Ascending aorta (tissue), 2 donors: ENCODE results near the gene ARID1B. TPM values are rescaled to one million over a fixed set of nuclear protein-coding genes. Genes with fewer than 3 reads are reported as not detected.

Experiments
- DNase-seq, 2 donors: peaks; one replicate each; pipeline ENCODE4 v3.0.0-alpha.2; 2019; ENCODE audit warnings: low spot score in 2 of 2
- H3K27ac ChIP-seq, 2 donors: fragments of 200-600 bp; sonication (generic); one replicate each; pipeline ENCODE4 v1.5.1; 2016 to 2017; ENCODE audit warnings: mild to moderate bottlenecking in 1 of 2
- H3K27me3 ChIP-seq: fragments of 200-600 bp; sonication (generic); one replicate; pipeline ENCODE4 v1.5.1; 2017
- H3K36me3 ChIP-seq, 2 donors: fragments of 200-600 bp; sonication (generic); one replicate each; pipeline ENCODE4 v1.5.1; 2016
- H3K4me1 ChIP-seq, 2 donors: fragments of 200-600 bp; sonication (generic); one replicate each; pipeline ENCODE4 v1.5.1; 2016 to 2017; ENCODE audit warnings: mild to moderate bottlenecking in 1 of 2
- H3K4me3 ChIP-seq, 2 donors: fragments of 200-600 bp; sonication (generic); one replicate each; pipeline ENCODE4 v1.5.1; 2016 to 2017; ENCODE audit warnings: mild to moderate bottlenecking in 1 of 2
- H3K9me3 ChIP-seq, 2 donors: fragments of 200-600 bp; sonication (generic); one replicate each; pipeline ENCODE4 v1.5.1; 2016
- intact Hi-C: fragments of 100-400 bp; cut with DNase I; formaldehyde crosslinking; loops from one replicate; pipeline ENCODE4 v1.15.1; 2023
- total RNA-seq: library from RNA; depleted of rRNA; stranded (reverse); fragments of >200 nt; gene quantifications from one replicate; pipeline ENCODE4 v1.1.0, GENCODE V29; 2016
- TF ChIP-seq, protein P1 (sequence below), 3 experiments: fragments of 200-600 bp in 2 of 3; fragments of 450-650 bp in 1 of 3; sonication (generic) in 2 of 3; IDR thresholded peaks; one replicate each; pipeline ENCODE4 v1.5.1; 2016 to 2019; ENCODE audit warnings: antibody characterized with exemption in 3 of 3, mild to moderate bottlenecking in 1 of 3, moderate library complexity in 1 of 3

The ARID1B gene
- total RNA-seq, 1 donor from 2014 or later, result 97.9 TPM

GRCh38 chr6:157091243-157091642 is 314.1 kb downstream of the ARID1B start:
- Histone ChIP-seq H3K4me3 (no peak overlapping the region), H3K27me3 (no peaks in the 10 kb centered on the region), H3K9me3 (no peaks in the 10 kb centered on the region), H3K27ac (no peak overlapping the region), H3K36me3 (peaks cover 0 to 1% of the 10 kb centered on the region in 2 donors), H3K4me1 (peaks cover 0 to 5% of the 10 kb centered on the region in 2 donors)
- DNase-seq, result no peak
- TF ChIP-seq, protein P1, sequence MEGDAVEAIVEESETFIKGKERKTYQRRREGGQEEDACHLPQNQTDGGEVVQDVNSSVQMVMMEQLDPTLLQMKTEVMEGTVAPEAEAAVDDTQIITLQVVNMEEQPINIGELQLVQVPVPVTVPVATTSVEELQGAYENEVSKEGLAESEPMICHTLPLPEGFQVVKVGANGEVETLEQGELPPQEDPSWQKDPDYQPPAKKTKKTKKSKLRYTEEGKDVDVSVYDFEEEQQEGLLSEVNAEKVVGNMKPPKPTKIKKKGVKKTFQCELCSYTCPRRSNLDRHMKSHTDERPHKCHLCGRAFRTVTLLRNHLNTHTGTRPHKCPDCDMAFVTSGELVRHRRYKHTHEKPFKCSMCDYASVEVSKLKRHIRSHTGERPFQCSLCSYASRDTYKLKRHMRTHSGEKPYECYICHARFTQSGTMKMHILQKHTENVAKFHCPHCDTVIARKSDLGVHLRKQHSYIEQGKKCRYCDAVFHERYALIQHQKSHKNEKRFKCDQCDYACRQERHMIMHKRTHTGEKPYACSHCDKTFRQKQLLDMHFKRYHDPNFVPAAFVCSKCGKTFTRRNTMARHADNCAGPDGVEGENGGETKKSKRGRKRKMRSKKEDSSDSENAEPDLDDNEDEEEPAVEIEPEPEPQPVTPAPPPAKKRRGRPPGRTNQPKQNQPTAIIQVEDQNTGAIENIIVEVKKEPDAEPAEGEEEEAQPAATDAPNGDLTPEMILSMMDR (IDR thresholded peaks at IDR 0.05), result no peak
- intact Hi-C loops, result no loop called here

DNA sequence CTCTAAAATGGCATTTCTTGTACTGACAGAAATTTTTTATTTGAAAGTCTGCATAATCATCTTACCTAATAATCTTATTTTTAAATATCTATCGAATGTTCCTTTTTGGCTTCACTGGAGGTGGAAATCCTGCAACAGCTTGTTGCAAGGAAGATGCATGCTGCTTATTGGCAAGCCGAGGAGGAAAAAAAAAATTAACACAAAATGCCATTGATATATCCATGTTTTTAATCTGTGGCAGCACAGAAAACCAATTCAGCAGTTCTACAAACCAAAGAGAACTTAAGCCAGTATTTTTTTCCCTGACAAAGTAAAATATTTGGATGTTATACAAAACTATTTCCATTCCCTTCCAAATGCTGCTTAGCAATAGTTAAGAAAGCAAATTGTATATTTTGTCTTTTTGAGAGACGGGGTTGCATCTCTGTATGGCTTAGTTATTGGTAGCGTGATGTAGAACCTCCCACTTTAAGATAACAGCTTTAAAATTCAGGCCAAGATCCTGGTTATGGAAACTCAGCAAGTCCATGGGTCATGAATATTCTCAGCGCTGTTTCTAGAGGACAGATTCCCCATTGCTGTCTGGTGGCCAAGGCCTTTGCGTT is 314.8 kb downstream of the ARID1B start:
- Histone ChIP-seq H3K27ac (no peak overlapping the region), H3K9me3 (no peaks in the 10 kb centered on the region), H3K4me3 (no peak overlapping the region), H3K36me3 (no peaks in the 10 kb centered on the region), H3K4me1 (peaks cover 0 to 5% of the 10 kb centered on the region in 2 donors), H3K27me3 (no peaks in the 10 kb centered on the region)
- TF ChIP-seq, protein P1 (IDR thresholded peaks at IDR 0.05), result no peak
- intact Hi-C loops, result no loop called here
- no peak for DNase-seq

GRCh38 chr6:157092736-157093135 is 315.6 kb downstream of the ARID1B start:
- DNase-seq, result no peak
- Histone ChIP-seq H3K36me3 (no peaks in the 10 kb centered on the region), H3K4me3 (no peak overlapping the region), H3K27me3 (no peaks in the 10 kb centered on the region), H3K9me3 (no peaks in the 10 kb centered on the region), H3K27ac (no peak overlapping the region), H3K4me1 (peaks cover 0 to 5% of the 10 kb centered on the region in 2 donors)
- intact Hi-C loops, result no loop called here
- TF ChIP-seq, protein P1 (IDR thresholded peaks at IDR 0.05), result no peak

- intact Hi-C loops, result no loop called here
- TF ChIP-seq, protein P1 (IDR thresholded peaks at IDR 0.05), result no peak
- H3K9me3 ChIP-seq, result no peaks in the 10 kb centered on the region
These were observed 316.4 kb downstream of the ARID1B start for GRCh38 chr6:157093536-157093935.

GRCh38 chr6:157094038-157094437 is 316.9 kb downstream of the ARID1B start:
- TF ChIP-seq, protein P1 (IDR thresholded peaks at IDR 0.05), result no peak
- no peak for DNase-seq
- Histone ChIP-seq H3K4me1 (peaks cover 0 to 5% of the 10 kb centered on the region in 2 donors), H3K4me3 (no peak overlapping the region), H3K27me3 (no peaks in the 10 kb centered on the region), H3K36me3 (no peaks in the 10 kb centered on the region), H3K27ac (no peak overlapping the region), H3K9me3 (no peaks in the 10 kb centered on the region)
- intact Hi-C loops, result no loop called here

More at GRCh38 chr6:157093536-157093935, 316.4 kb downstream of the ARID1B start:
- DNase-seq, result no peak
- Histone ChIP-seq H3K27ac (no peak overlapping the region), H3K36me3 (no peaks in the 10 kb centered on the region), H3K4me1 (peaks cover 0 to 5% of the 10 kb centered on the region in 2 donors), H3K4me3 (no peak overlapping the region), H3K27me3 (no peaks in the 10 kb centered on the region)
